Activated T-helper 2 cell treated with anti-CD3 and anti-CD28 coated beads, Interferon-gamma antibody, Interleukin-2, Interleukin-4, amounts not matched to agents 10 μg/mL and 5 μg/mL and 100 μg/mL, durations not matched to agents 14 hours and 24 hours and 36 hours (primary cell): Measurements from ENCODE around the gene CEP290. TPM values are rescaled to one million over a fixed set of nuclear protein-coding genes. Genes with fewer than 3 reads are reported as not detected.

Experiments used
- DNase-seq: peaks from one replicate; pipeline ENCODE4 v3.0.0; 2021; ENCODE audit warnings: low spot score
- H3K27ac Mint-ChIP-seq: one replicate; pipeline ENCODE4 v1.8.0; 2021; ENCODE audit warnings: mixed read lengths
- H3K27me3 Mint-ChIP-seq: one replicate; pipeline ENCODE4 v1.8.0; 2021; ENCODE audit warnings: low read depth, mixed read lengths
- H3K36me3 Mint-ChIP-seq: one replicate; pipeline ENCODE4 v1.8.0; 2021; ENCODE audit warnings: low read depth, mixed read lengths
- H3K4me1 Mint-ChIP-seq: one replicate; pipeline ENCODE4 v1.8.0; 2021; ENCODE audit warnings: low read depth, mixed read lengths
- H3K4me3 Mint-ChIP-seq: one replicate; pipeline ENCODE4 v1.8.0; 2021; ENCODE audit warnings: low read depth, mild to moderate bottlenecking, moderate library complexity, mixed read lengths
- H3K9me3 Mint-ChIP-seq: one replicate; pipeline ENCODE4 v1.8.0; 2021; ENCODE audit warnings: mixed read lengths
- intact Hi-C: fragments of 100-400 bp; cut with micrococcal nuclease; formaldehyde crosslinking; loops from one replicate; pipeline ENCODE4 v1.15.1; 2023
- total RNA-seq: library from RNA; stranded (reverse); gene quantifications from 2 replicates; pipeline ENCODE4 v1.2.3, GENCODE V29; 2022

Gene CEP290
- total RNA-seq: 16.0 TPM in 2 replicates

GRCh38 chr12:88141774-88142609, at the start of gene CEP290, which contains the start of gene TMTC3:
CEP290 (minus strand) TSS chr12:88142088; CDS start chr12:88141307, 781 bp downstream.
TMTC3 (plus strand) TSS chr12:88142307; CDS start chr12:88148316, 6,009 bp downstream.
- Mint-ChIP-seq H3K9me3 (no peaks in the 10 kb centered on the region), H3K36me3 (peaks cover 34% of the 10 kb centered on the region), H3K27ac (peak within 1 kb of the TSS; percentile 91), H3K27me3 (no peaks in the 10 kb centered on the region), H3K4me1 (peaks cover 34% of the 10 kb centered on the region), H3K4me3 (peak within 1 kb of the TSS; percentile 94)
- intact Hi-C loops: loop anchor here (1.0 to 10.0 kb wide), 8 partner anchors 93 to 1567 kb away; a partner anchor contains a TSS
- peak; percentile 93 for DNase-seq

- H3K4me3 Mint-ChIP-seq: no peak overlapping the region
- H3K36me3 Mint-ChIP-seq: peaks cover 19% of the 10 kb centered on the region
- no peak for DNase-seq
- intact Hi-C loops: loop anchor here (5.0 kb wide), 1 partner anchor 49 kb away; no protein-coding TSS in a partner anchor
- H3K9me3 Mint-ChIP-seq: no peaks in the 10 kb centered on the region
- peaks cover 2% of the 10 kb centered on the region for H3K4me1 Mint-ChIP-seq
- H3K27ac Mint-ChIP-seq: no peak overlapping the region
- H3K27me3 Mint-ChIP-seq: no peaks in the 10 kb centered on the region
Measured at GRCh38 chr12:88188180-88188579, 46.3 kb upstream of the CEP290 start.

GRCh38 chr12:88187571-88187970, 45.7 kb upstream of the CEP290 start:
- DNase-seq: no peak
- no peak overlapping the region for H3K4me3 Mint-ChIP-seq
- H3K36me3 Mint-ChIP-seq: peaks cover 19% of the 10 kb centered on the region
- intact Hi-C loops: loop anchor here (5.0 kb wide), 1 partner anchor 50 kb away; no protein-coding TSS in a partner anchor
- H3K4me1 Mint-ChIP-seq: peaks cover 2% of the 10 kb centered on the region
- no peaks in the 10 kb centered on the region for H3K9me3 Mint-ChIP-seq
- H3K27me3 Mint-ChIP-seq: no peaks in the 10 kb centered on the region
- H3K27ac Mint-ChIP-seq: no peak overlapping the region

- peaks cover 2% of the 10 kb centered on the region for H3K4me1 Mint-ChIP-seq
Measured at GRCh38 chr12:88185988-88186387, 44.1 kb upstream of the CEP290 start.

GRCh38 chr12:88185279-88185678, 43.4 kb upstream of the CEP290 start:
- H3K27me3 Mint-ChIP-seq: no peaks in the 10 kb centered on the region
- peaks cover 33% of the 10 kb centered on the region for H3K36me3 Mint-ChIP-seq
- H3K4me3 Mint-ChIP-seq: no peak overlapping the region
- intact Hi-C loops: loop anchor here (5.0 kb wide), 1 partner anchor 52 kb away; no protein-coding TSS in a partner anchor
- H3K27ac Mint-ChIP-seq: no peak overlapping the region
- DNase-seq: no peak
- H3K9me3 Mint-ChIP-seq: no peaks in the 10 kb centered on the region
- H3K4me1 Mint-ChIP-seq: peaks cover 2% of the 10 kb centered on the region

More at GRCh38 chr12:88185988-88186387, 44.1 kb upstream of the CEP290 start:
- intact Hi-C loops: loop anchor here (5.0 kb wide), 1 partner anchor 51 kb away; no protein-coding TSS in a partner anchor
- Mint-ChIP-seq H3K27ac (no peak overlapping the region), H3K27me3 (no peaks in the 10 kb centered on the region), H3K9me3 (no peaks in the 10 kb centered on the region), H3K36me3 (peaks cover 27% of the 10 kb centered on the region), H3K4me3 (no peak overlapping the region)
- DNase-seq: no peak

GRCh38 chr12:88184196-88184595, 42.3 kb upstream of the CEP290 start:
- no peaks in the 10 kb centered on the region for H3K27me3 Mint-ChIP-seq
- intact Hi-C loops: no loop called here
- H3K4me1 Mint-ChIP-seq: peaks cover 2% of the 10 kb centered on the region
- H3K27ac Mint-ChIP-seq: no peak overlapping the region
- DNase-seq: no peak
- H3K9me3 Mint-ChIP-seq: no peaks in the 10 kb centered on the region
- H3K4me3 Mint-ChIP-seq: no peak overlapping the region
- peaks cover 38% of the 10 kb centered on the region for H3K36me3 Mint-ChIP-seq

- peaks cover 2% of the 10 kb centered on the region for H3K4me1 Mint-ChIP-seq
- peaks cover 42% of the 10 kb centered on the region for H3K36me3 Mint-ChIP-seq
- H3K27me3 Mint-ChIP-seq: no peaks in the 10 kb centered on the region
- intact Hi-C loops: no loop called here
- H3K9me3 Mint-ChIP-seq: no peaks in the 10 kb centered on the region
- no peak overlapping the region for H3K4me3 Mint-ChIP-seq
- DNase-seq: no peak
- no peak overlapping the region for H3K27ac Mint-ChIP-seq
Measured at GRCh38 chr12:88182416-88182815, 40.5 kb upstream of the CEP290 start.

GRCh38 chr12:88181881-88182280, 40.0 kb upstream of the CEP290 start:
- Mint-ChIP-seq H3K4me3 (no peak overlapping the region), H3K4me1 (peaks cover 2% of the 10 kb centered on the region), H3K27ac (no peak overlapping the region), H3K27me3 (no peaks in the 10 kb centered on the region), H3K9me3 (no peaks in the 10 kb centered on the region), H3K36me3 (peaks cover 44% of the 10 kb centered on the region)
- intact Hi-C loops: no loop called here
- no peak for DNase-seq

- intact Hi-C loops: no loop called here
- no peaks in the 10 kb centered on the region for H3K9me3 Mint-ChIP-seq
- peaks cover 48% of the 10 kb centered on the region for H3K36me3 Mint-ChIP-seq
- no peaks in the 10 kb centered on the region for H3K27me3 Mint-ChIP-seq
- DNase-seq: no peak
- H3K4me3 Mint-ChIP-seq: no peak overlapping the region
- peaks cover 5% of the 10 kb centered on the region for H3K4me1 Mint-ChIP-seq
- no peak overlapping the region for H3K27ac Mint-ChIP-seq
Measured at GRCh38 chr12:88179436-88180014, 37.6 kb upstream of the CEP290 start.

- no peak for DNase-seq
- Mint-ChIP-seq H3K27ac (no peak overlapping the region), H3K36me3 (peaks cover 55% of the 10 kb centered on the region), H3K9me3 (no peaks in the 10 kb centered on the region), H3K4me1 (peaks cover 9% of the 10 kb centered on the region), H3K27me3 (no peaks in the 10 kb centered on the region), H3K4me3 (no peak overlapping the region)
- intact Hi-C loops: no loop called here
Measured at GRCh38 chr12:88175544-88175943, 33.7 kb upstream of the CEP290 start.

GRCh38 chr12:88172844-88173407, 31.0 kb upstream of the CEP290 start:
- Mint-ChIP-seq H3K9me3 (no peaks in the 10 kb centered on the region), H3K27ac (no peak overlapping the region), H3K27me3 (no peaks in the 10 kb centered on the region), H3K4me3 (no peak overlapping the region), H3K36me3 (peaks cover 62% of the 10 kb centered on the region), H3K4me1 (peaks cover 9% of the 10 kb centered on the region)
- no peak for DNase-seq
- intact Hi-C loops: no loop called here

- DNase-seq: no peak
- Mint-ChIP-seq H3K4me1 (peaks cover 4% of the 10 kb centered on the region), H3K36me3 (peaks cover 61% of the 10 kb centered on the region), H3K27ac (no peak overlapping the region), H3K27me3 (no peaks in the 10 kb centered on the region), H3K4me3 (no peak overlapping the region), H3K9me3 (no peaks in the 10 kb centered on the region)
- intact Hi-C loops: no loop called here
Measured at GRCh38 chr12:88167384-88167783, 25.5 kb upstream of the CEP290 start.
